Natural killer cell (primary cell): ENCODE results near the gene HOXD4. TPM values are rescaled to one million over a fixed set of nuclear protein-coding genes. Genes with fewer than 3 reads are reported as not detected.

Experiments
- ATAC-seq, 3 donors: fragments of 150-1000 bp in 2 of 3; fragments of 200-7000 bp in 1 of 3; cut with Tn5 transposase; 1 replicate in 1 of 3; 2 replicates in 2 of 3; pipeline ENCODE4 v1.10.0; 2021; ENCODE audit warnings: mild to moderate bottlenecking in 2 of 3, moderate library complexity in 2 of 3
- DNase-seq, 2 donors: peaks; one replicate each; pipeline versions ENCODE4 v3.0.0 to v3.0.0-alpha.2; 2013 to 2021; ENCODE audit warnings: mixed read lengths in 1 of 2
- H3K27ac ChIP-seq: one replicate; pipeline ENCODE4 v1.5.1; 2013; ENCODE audit warnings: mild to moderate bottlenecking, low read length
- H3K27me3 ChIP-seq: one replicate; pipeline ENCODE4 v1.6.1; 2013; ENCODE audit warnings: low read length; ENCODE audit not compliant: control insufficient read depth, insufficient read depth
- H3K36me3 ChIP-seq: one replicate; pipeline ENCODE4 v1.6.1; 2013; ENCODE audit warnings: low read length; ENCODE audit not compliant: control insufficient read depth, insufficient read depth
- H3K4me1 ChIP-seq: one replicate; pipeline ENCODE4 v1.6.1; 2013; ENCODE audit warnings: low read length; ENCODE audit not compliant: control insufficient read depth, insufficient read depth
- H3K4me3 ChIP-seq: one replicate; pipeline ENCODE4 v1.5.1; 2013; ENCODE audit warnings: low read length
- H3K9me3 ChIP-seq: one replicate; pipeline ENCODE4 v1.6.1; 2013; ENCODE audit warnings: low read length; ENCODE audit not compliant: control insufficient read depth, insufficient read depth
- H3K27ac Mint-ChIP-seq, 2 donors: one replicate each; pipeline ENCODE4 v1.8.0; 2022; ENCODE audit warnings: mild to moderate bottlenecking in 2 of 2, mixed read lengths in 2 of 2, moderate library complexity in 1 of 2
- H3K27me3 Mint-ChIP-seq, 2 donors: one replicate each; pipeline ENCODE4 v1.8.0; 2022; ENCODE audit warnings: low read depth in 2 of 2, mixed read lengths in 2 of 2
- H3K36me3 Mint-ChIP-seq: one replicate; pipeline ENCODE4 v1.8.0; 2022; ENCODE audit warnings: mixed read lengths
- H3K4me1 Mint-ChIP-seq, 2 donors: one replicate each; pipeline ENCODE4 v1.8.0; 2022; ENCODE audit warnings: mixed read lengths in 2 of 2
- H3K4me3 Mint-ChIP-seq: one replicate; pipeline ENCODE4 v1.8.0; 2022; ENCODE audit warnings: mild to moderate bottlenecking, moderate library complexity, mixed read lengths
- H3K9me3 Mint-ChIP-seq, 2 donors: one replicate each; pipeline ENCODE4 v1.8.0; 2022; ENCODE audit warnings: mixed read lengths in 2 of 2
- WGBS: methylation state at CpG from one replicate; pipeline ENCODE4 v1.1.7; 2013; ENCODE audit warnings: missing lambda C conversion rate; ENCODE audit not compliant: insufficient coverage; 5-methylcytosine and 5-hydroxymethylcytosine counted together
- intact Hi-C: fragments of 100-400 bp; cut with micrococcal nuclease; formaldehyde crosslinking; loops from one replicate; pipeline ENCODE4 v1.14.2; 2022
- total RNA-seq, 4 donors: library from RNA; stranded (reverse); fragments of 120-200 nt in 1 of 4; gene quantifications; one replicate each; pipeline versions ENCODE4 v1.2.3 to v1.2.4, GENCODE V29; 2013 to 2022
- TF ChIP-seq, protein P1 (sequence below): fragments of 200-600 bp; IDR thresholded peaks from one replicate; pipeline ENCODE4 v1.8.0; 2022; ENCODE audit warnings: antibody characterized with exemption

Gene HOXD4
- total RNA-seq, 3 donors from 2014 or later (not counting 1 experiment from before 2014, with no cell fraction given), result not detected

DNA sequence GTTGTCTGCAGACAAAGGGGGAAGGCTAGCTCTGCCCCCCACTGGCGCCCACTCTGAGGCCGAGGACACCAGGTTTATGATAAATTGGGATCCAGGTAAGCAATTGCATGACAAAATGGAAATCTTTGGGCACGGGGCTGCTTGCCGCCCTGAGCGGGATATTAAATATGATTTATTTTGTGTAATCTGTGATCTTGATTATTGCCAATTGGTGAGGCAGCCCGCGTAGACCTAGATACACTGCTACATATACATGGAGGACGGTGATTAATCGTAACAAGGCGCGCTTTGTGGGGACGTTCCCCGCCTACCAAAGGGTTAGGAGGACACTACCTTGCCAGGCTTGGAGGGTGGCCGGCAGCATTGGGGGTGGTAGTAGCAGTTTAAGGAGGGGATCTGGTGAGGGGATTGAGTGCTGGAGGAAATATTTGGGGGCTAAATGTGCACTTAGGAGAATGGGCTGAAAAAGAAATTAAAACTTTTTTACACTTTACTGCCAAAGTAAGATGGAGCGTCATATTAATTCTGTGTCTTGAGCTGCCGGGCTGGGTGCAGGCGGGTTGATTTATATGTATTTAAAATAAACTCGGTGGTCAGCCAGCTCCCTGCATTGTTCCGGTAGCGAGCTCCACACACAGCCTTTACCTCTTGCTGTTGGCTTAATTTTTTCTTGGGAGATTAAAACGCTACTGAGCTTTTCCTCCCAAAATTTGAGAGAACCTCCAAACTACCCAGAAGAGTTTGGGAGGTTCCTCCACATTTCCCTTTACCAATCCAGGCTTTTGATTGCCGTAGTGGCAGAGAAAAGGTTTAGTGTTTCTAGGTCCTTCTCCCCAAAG, 9.9 kb downstream of the HOXD4 start:
- no peak overlapping the region for H3K27ac Mint-ChIP-seq
- peaks cover 7% of the 10 kb centered on the region for H3K9me3 ChIP-seq
- WGBS, result 18% methylated on average over 21 of the region's 22 CpGs

DNA sequence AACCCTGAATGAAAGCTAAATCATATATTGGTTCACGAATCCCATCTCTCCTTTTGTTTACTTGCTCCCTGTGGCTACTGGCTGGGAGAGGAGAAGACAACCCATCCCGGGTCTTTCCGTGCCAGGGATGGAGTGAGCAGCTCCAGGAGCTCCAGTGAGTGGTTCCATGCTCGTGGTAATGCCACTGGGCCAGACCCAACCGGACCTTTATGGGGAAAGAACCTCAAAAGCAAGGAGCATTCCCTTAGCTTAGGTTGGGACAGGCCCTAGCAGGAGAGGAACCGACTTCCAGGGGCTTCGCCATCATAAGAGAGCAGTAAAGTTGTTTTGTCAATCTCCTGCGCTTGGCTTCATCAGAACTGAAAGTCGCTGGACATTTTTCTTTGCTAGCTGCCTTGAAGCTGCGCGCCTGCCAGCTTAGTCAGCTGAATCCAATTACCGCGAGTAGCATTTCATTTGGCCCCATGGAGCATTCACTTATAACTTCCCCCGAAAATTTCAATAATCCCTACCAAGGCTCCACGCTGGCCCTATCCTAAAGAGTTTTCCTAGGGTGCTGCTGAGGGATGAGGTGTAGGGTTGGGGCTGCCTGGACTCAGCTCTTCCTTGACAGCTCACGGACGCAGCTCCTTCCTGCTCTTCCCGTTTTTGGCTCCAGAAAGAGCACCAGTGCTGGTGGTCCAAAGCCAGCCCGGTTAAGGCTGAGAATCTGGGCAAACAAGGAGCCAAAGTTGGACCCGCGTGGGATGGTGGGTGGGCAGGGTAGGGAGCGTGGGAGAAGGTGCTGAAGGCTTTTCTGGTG, 10.7 kb downstream of the HOXD4 start:
- Mint-ChIP-seq H3K4me3 (no peak overlapping the region), H3K27me3 (peaks cover 68 to 69% of the 10 kb centered on the region in 2 donors), H3K36me3 (peaks cover 14% of the 10 kb centered on the region), H3K4me1 (peaks cover 0 to 13% of the 10 kb centered on the region in 2 donors), H3K9me3 (peaks cover 0 to 2% of the 10 kb centered on the region in 2 donors), H3K27ac (no peak overlapping the region)
- peaks cover 7% of the 10 kb centered on the region for H3K9me3 ChIP-seq
- DNase-seq (no peak), ATAC-seq (no peak)
- no peak overlapping the region for H3K4me3 ChIP-seq
- peaks cover 64% of the 10 kb centered on the region for H3K27me3 ChIP-seq
- no peaks in the 10 kb centered on the region for H3K4me1 ChIP-seq
- 9% methylated on average over 21 of the region's 22 CpGs for WGBS
- intact Hi-C loops, result no loop called here
- no peaks in the 10 kb centered on the region for H3K36me3 ChIP-seq
- no peak overlapping the region for H3K27ac ChIP-seq
- TF ChIP-seq, protein P1, sequence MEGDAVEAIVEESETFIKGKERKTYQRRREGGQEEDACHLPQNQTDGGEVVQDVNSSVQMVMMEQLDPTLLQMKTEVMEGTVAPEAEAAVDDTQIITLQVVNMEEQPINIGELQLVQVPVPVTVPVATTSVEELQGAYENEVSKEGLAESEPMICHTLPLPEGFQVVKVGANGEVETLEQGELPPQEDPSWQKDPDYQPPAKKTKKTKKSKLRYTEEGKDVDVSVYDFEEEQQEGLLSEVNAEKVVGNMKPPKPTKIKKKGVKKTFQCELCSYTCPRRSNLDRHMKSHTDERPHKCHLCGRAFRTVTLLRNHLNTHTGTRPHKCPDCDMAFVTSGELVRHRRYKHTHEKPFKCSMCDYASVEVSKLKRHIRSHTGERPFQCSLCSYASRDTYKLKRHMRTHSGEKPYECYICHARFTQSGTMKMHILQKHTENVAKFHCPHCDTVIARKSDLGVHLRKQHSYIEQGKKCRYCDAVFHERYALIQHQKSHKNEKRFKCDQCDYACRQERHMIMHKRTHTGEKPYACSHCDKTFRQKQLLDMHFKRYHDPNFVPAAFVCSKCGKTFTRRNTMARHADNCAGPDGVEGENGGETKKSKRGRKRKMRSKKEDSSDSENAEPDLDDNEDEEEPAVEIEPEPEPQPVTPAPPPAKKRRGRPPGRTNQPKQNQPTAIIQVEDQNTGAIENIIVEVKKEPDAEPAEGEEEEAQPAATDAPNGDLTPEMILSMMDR, result no peak

More for the DNA sequence above, 9.9 kb downstream of the HOXD4 start:
- no peak for DNase-seq
- Mint-ChIP-seq H3K27me3 (peaks cover 61 to 68% of the 10 kb centered on the region in 2 donors), H3K4me3 (no peak overlapping the region), H3K36me3 (peaks cover 8% of the 10 kb centered on the region), H3K4me1 (peaks cover 0 to 13% of the 10 kb centered on the region in 2 donors), H3K9me3 (peaks cover 0 to 2% of the 10 kb centered on the region in 2 donors)
- no peak overlapping the region for H3K27ac ChIP-seq
- H3K4me3 ChIP-seq, result no peak overlapping the region
- TF ChIP-seq, protein P1, result no peak
- ATAC-seq, result no peak
- peaks cover 66% of the 10 kb centered on the region for H3K27me3 ChIP-seq
- H3K36me3 ChIP-seq, result no peaks in the 10 kb centered on the region
- H3K4me1 ChIP-seq, result no peaks in the 10 kb centered on the region
- intact Hi-C loops, result no loop called here

DNA sequence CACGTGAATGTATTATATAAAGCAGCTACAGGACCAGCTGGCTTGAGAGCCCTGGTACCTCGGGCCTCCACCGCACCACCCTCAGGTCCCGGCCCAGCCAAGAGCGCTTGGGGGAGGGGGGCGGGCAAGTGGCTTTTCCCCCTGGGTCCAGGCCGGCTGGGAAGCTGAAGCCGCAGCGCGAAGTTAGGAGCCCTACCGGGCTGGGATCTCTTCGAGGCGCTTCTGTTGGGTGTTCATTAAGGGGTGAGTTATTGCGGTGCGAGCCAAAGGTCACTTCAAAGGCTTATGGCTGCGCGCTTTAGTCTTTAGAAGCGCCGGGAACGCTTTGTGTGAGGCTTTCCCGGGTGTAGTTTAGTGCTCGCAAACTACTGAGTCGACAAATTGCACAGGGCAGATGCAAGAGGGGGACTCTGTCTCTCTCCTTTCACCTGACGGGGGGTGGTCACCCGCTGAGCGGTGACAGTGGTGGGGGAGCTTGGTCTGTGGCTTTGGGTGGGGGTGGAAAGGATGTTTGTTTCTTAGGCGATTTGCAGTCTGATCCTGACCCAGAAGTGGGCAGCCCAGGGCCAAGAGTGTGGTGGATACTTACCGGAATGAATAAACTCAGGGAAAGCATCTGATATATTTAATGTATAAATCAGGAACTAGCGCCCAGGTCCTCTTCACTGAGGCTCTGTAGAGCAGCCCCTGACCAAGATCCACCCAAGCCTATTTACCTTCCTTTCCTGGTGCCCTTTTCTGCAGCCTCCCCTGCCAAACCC, 11.7 kb downstream of the HOXD4 start:
- peaks cover 0 to 8% of the 10 kb centered on the region in 2 donors for H3K4me1 Mint-ChIP-seq
- ATAC-seq (no peak), DNase-seq (no peak)
- peaks cover 0 to 2% of the 10 kb centered on the region in 2 donors for H3K9me3 Mint-ChIP-seq
- H3K4me3 Mint-ChIP-seq, result no peak overlapping the region
- 8% methylated on average over 29 of the region's 29 CpGs for WGBS
- Histone ChIP-seq H3K27ac (no peak overlapping the region), H3K4me1 (no peaks in the 10 kb centered on the region), H3K9me3 (peaks cover 7% of the 10 kb centered on the region), H3K4me3 (no peak overlapping the region), H3K36me3 (no peaks in the 10 kb centered on the region), H3K27me3 (peaks cover 67% of the 10 kb centered on the region)
- TF ChIP-seq, protein P1, result no peak
- intact Hi-C loops, result no loop called here
- H3K27ac Mint-ChIP-seq, result no peak overlapping the region
- H3K27me3 Mint-ChIP-seq, result peaks cover 67 to 69% of the 10 kb centered on the region in 2 donors
- peaks cover 14% of the 10 kb centered on the region for H3K36me3 Mint-ChIP-seq
